COLO829 (cell line): ENCODE data around the gene EXO5.
"Not testable (repeated sequence)": the region's sequence is repeated elsewhere in the genome, so short reads cannot be mapped to it uniquely, and the experiment has no call there.

Experiments
- DNase-seq: peaks from one replicate; pipeline ENCODE4 v3.0.0; 2012; ENCODE audit warnings: low spot score

Gene EXO5

GRCh38 chr1:40554807-40555206 is 46.2 kb downstream of the EXO5 start:
- not testable (repeated sequence) for DNase-seq

DNA sequence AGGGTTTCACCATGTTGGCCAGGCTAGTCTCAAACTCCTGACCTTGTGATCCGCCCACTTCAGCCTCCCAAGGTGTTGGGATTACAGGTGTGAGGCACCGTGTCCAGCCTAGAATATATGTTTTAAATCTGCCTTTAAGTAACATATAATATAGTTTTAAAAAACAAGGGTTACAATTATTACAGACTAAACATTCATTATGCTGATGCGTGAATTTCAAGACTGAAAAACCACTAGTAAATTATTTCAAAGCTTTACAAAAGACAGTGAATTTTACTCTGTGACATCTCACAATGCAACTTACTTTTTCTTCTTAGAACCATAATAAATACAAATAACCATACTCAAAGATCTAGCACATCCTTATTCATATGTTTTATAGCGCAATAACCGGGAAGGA is 47.6 kb downstream of the EXO5 start:
- DNase-seq: no peak

DNA sequence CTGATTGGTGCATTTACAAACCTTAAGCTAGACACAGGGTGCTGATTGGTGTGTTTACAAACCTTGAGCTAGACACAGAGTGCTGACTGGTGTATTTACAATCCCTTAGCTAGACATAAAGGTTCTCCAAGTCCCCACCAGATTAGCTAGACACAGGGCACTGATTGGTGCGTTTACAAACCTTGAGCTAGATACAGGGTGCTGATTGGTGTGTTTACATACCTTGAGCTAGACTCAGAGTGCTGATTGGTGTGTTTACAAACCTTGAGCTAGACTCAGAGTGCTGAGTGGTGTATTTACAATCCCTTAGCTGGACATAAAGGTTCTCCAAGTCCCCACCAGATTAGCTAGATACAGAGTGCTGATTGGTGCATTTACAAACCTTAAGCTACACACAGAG is 49.7 kb downstream of the EXO5 start:
- not testable (repeated sequence) for DNase-seq

DNA sequence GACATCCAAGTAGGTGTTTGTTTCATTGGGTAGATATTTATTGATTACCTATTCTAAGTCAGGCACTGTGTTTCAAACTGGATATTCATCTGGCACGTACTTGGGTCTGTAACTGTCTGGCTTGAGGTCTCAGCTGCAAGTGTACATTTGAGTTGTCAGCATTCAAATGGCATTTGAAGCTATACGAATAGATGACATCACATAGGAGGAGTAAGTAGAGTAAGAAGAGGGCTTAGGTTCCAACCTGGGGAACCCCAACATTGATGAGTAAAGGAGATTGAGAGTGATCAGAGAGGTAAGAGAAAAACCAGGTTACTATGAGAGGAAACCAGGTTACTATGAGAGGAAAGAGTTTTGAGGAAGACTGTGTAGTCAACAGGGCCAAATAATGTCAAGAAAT is 53.6 kb downstream of the EXO5 start:
- DNase-seq: no peak

GRCh38 chr1:40563266-40563665 is 54.7 kb downstream of the EXO5 start:
- no peak for DNase-seq

GRCh38 chr1:40564506-40564905 is 55.9 kb downstream of the EXO5 start:
- no peak for DNase-seq

DNA sequence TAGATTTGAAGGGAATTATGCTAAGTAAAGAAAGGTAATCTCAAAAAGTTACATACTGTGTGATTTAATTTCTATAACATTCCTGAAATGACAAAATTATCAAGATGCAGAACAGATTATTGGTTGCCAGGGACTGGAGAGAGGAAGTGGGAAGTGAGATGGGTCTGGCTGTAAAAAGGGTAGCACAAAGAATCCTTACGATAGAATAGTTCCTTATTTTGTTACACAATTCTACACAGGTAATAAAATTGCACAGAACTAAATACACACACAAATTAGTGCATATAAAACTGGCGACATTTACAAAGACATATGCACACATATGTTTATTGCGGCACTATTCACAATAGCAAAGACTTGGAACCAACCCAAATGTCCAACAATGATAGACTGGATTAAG is 56.3 kb downstream of the EXO5 start:
- DNase-seq: no peak
